ENCODE results near the gene RRAS.

GRCh38 chr19:49641688-49642491 lies 1.9 kb upstream of the RRAS start, which contains the start of gene SCAF1:
- TF ChIP-seq CTCF (IDR thresholded peaks at IDR 0.05): peak in 1 of 3 experiments; percentile 20
- peak; percentile 94 for TF ChIP-seq POLR2A (IDR thresholded peaks at IDR 0.05; ENCODE audit: low read depth)
- peak; percentile 52 for TF ChIP-seq EP300 (IDR thresholded peaks at IDR 0.05)
